ENCODE measurements around the gene ARHGAP44. TPM values are rescaled to one million over a fixed set of nuclear protein-coding genes. Genes with fewer than 3 reads are reported as not detected.

Gene ARHGAP44
- total and polyA plus RNA-seq, 2 experiments from 2014 or later: 5.8 to 16.4 TPM

- H3K36me3 Mint-ChIP-seq (ENCODE audit: low read depth): peaks cover 2% of the 10 kb centered on the region; the same call in 1 of the 3 replicates
- H3K27me3 ChIP-seq (ENCODE audit: insufficient read depth): no peaks in the 10 kb centered on the region
Measured at GRCh38 chr17:12800855-12801365, 11.6 kb downstream of the ARHGAP44 start.

GRCh38 chr17:12806630-12807029 lies 17.3 kb downstream of the ARHGAP44 start:
- peaks cover 75% of the 10 kb centered on the region for H3K79me2 ChIP-seq (replicated peaks; ENCODE audit: insufficient read depth)
- no peaks in the 10 kb centered on the region for H3K4me1 ChIP-seq (ENCODE audit: insufficient read depth)
- no peak overlapping the region for H3K27ac Mint-ChIP-seq
- H3F3A ChIP-seq (replicated peaks; ENCODE audit: low read depth): no peaks in the 10 kb centered on the region
- peaks cover 7% of the 10 kb centered on the region; the same call in 1 of the 2 replicates for H3K9me2 ChIP-seq (ENCODE audit: insufficient read depth)
- no peak overlapping the region for H3K4me3 ChIP-seq
- H3K36me3 Mint-ChIP-seq (ENCODE audit: low read depth): peaks cover 41% of the 10 kb centered on the region
- no peak overlapping the region for H3K27ac ChIP-seq (ENCODE audit: low read depth)
- TF ChIP-seq JUNB (IDR thresholded peaks at IDR 0.05; ENCODE audit: unreplicated experiment): no peak
- TF ChIP-seq NANOG (IDR thresholded peaks at IDR 0.05; ENCODE audit: borderline replicate concordance): no peak
- TF ChIP-seq STAT1 (IDR thresholded peaks at IDR 0.05; ENCODE audit: unreplicated experiment): no peak
- TF ChIP-seq POLR2AphosphoS5 (IDR thresholded peaks at IDR 0.05; ENCODE audit: low read depth): no peak
- no peak for TF ChIP-seq EZH2 (IDR thresholded peaks at IDR 0.05; ENCODE audit: low read depth, unreplicated experiment)
- no peak for TF ChIP-seq ZNF114 (CRISPR knock-in tag; IDR thresholded peaks at IDR 0.05)
- H3K4me1 Mint-ChIP-seq: no peaks in the 10 kb centered on the region
- ATAC-seq (no peak), DNase-seq (ENCODE audit: low spot score) (no peak)
- H3K27me3 ChIP-seq (ENCODE audit: insufficient read depth): no peaks in the 10 kb centered on the region
- H3K4me3 Mint-ChIP-seq: no peak overlapping the region
- H4K20me1 ChIP-seq (replicated peaks; ENCODE audit: insufficient read depth): peaks cover 5% of the 10 kb centered on the region
- no peak overlapping the region for H3K4me2 ChIP-seq
- H3K36me3 ChIP-seq (ENCODE audit: insufficient read depth): peaks cover 5% of the 10 kb centered on the region; the same call in 1 of the 2 replicates
- peaks cover 3% of the 10 kb centered on the region for H3K27me3 Mint-ChIP-seq (ENCODE audit: insufficient read depth, low read depth, poor library complexity)
- peaks cover 42% of the 10 kb centered on the region for H3K9me3 Mint-ChIP-seq
- no peak overlapping the region for H2AFZ ChIP-seq

More at GRCh38 chr17:12800855-12801365, 11.6 kb downstream of the ARHGAP44 start:
- Histone ChIP-seq H2AFZ (no peak overlapping the region), H3K4me2 (no peak overlapping the region), H3K4me3 (no peak overlapping the region), H3F3A (replicated peaks; ENCODE audit: low read depth) (no peaks in the 10 kb centered on the region), H4K20me1 (replicated peaks; ENCODE audit: insufficient read depth) (peaks cover 7% of the 10 kb centered on the region), H3K9me2 (ENCODE audit: insufficient read depth) (no peaks in the 10 kb centered on the region), H3K27ac (ENCODE audit: low read depth) (no peak overlapping the region), H3K79me2 (replicated peaks; ENCODE audit: insufficient read depth) (peaks cover 93% of the 10 kb centered on the region), H3K4me1 (ENCODE audit: insufficient read depth) (no peaks in the 10 kb centered on the region; the same call in 1 of the 2 replicates), H3K36me3 (ENCODE audit: insufficient read depth) (no peaks in the 10 kb centered on the region)
- TF ChIP-seq ZNF114 (CRISPR knock-in tag; IDR thresholded peaks at IDR 0.05): no peak
- no peak for TF ChIP-seq STAT1 (IDR thresholded peaks at IDR 0.05; ENCODE audit: unreplicated experiment)
- no peak for TF ChIP-seq POLR2AphosphoS5 (IDR thresholded peaks at IDR 0.05; ENCODE audit: low read depth)
- TF ChIP-seq CREB1 (CRISPR knock-in tag; IDR thresholded peaks at IDR 0.05; ENCODE audit: low read depth): no peak
- TF ChIP-seq ZNF331 (CRISPR knock-in tag; IDR thresholded peaks at IDR 0.05; ENCODE audit: low read depth): no peak
- no peak for TF ChIP-seq JUNB (IDR thresholded peaks at IDR 0.05; ENCODE audit: unreplicated experiment)
- TF ChIP-seq NANOG (IDR thresholded peaks at IDR 0.05; ENCODE audit: borderline replicate concordance): no peak
- no peak for TF ChIP-seq EZH2phosphoT487 (IDR thresholded peaks at IDR 0.05; ENCODE audit: unreplicated experiment)
- no peak for TF ChIP-seq REST (IDR thresholded peaks at IDR 0.05; ENCODE audit: unreplicated experiment)
- DNase-seq (ENCODE audit: low spot score) (no peak), ATAC-seq (no peak)
- Mint-ChIP-seq H3K4me1 (peaks cover 10% of the 10 kb centered on the region; the same call in 2 of the 3 replicates), H3K4me3 (no peak overlapping the region), H3K27me3 (ENCODE audit: insufficient read depth, low read depth, poor library complexity) (peaks cover 2% of the 10 kb centered on the region), H3K9me3 (0 out of 3 replicates have a peak, but pooled peaks cover under 1% of the 10 kb centered on the region), H3K27ac (no peak overlapping the region)

Measured in GM23338 (cell line).